Osteoblast (primary cell): ENCODE results near the gene SCCPDH. TPM values are rescaled to one million over a fixed set of nuclear protein-coding genes. Genes with fewer than 3 reads are reported as not detected.
"Not testable (repeated sequence)": the region's sequence is repeated elsewhere in the genome, so short reads cannot be mapped to it uniquely, and the experiment has no call there.

Experiments
- DNase-seq: peaks from one replicate; pipeline ENCODE4 v3.0.0; 2011; ENCODE audit warnings: low spot score, mixed read lengths; ENCODE audit not compliant: insufficient read length; ENCODE audit errors: missing footprints
- H2AFZ ChIP-seq: 2 replicates; pipeline ENCODE4 v1.6.0; 2011; ENCODE audit warnings: mild to moderate bottlenecking, low read length
- H3K27ac ChIP-seq: 2 replicates; pipeline ENCODE4 v1.5.1; 2011; ENCODE audit warnings: mild to moderate bottlenecking, low read depth, low read length, moderate library complexity
- H3K27me3 ChIP-seq: 2 replicates; pipeline ENCODE4 v1.6.0; 2012; ENCODE audit warnings: mild to moderate bottlenecking, control low read depth, inconsistent platforms, low read length, moderate library complexity; ENCODE audit not compliant: insufficient read depth
- H3K36me3 ChIP-seq: 2 replicates; pipeline ENCODE4 v1.5.1; 2011; ENCODE audit warnings: mild to moderate bottlenecking, low read length, control low read depth, moderate library complexity; ENCODE audit not compliant: insufficient read depth
- H3K4me1 ChIP-seq: 2 replicates; pipeline ENCODE4 v1.5.1; 2011; ENCODE audit warnings: mild to moderate bottlenecking, low read length, control low read depth, moderate library complexity; ENCODE audit not compliant: insufficient read depth
- H3K4me2 ChIP-seq: 2 replicates; pipeline ENCODE4 v1.6.0; 2011; ENCODE audit warnings: mild to moderate bottlenecking, low read length; ENCODE audit not compliant: insufficient read depth
- H3K4me3 ChIP-seq: fragments of 200-600 bp; sonication (generic); 3 replicates; pipeline ENCODE4 v1.5.1; 2012; ENCODE audit warnings: mild to moderate bottlenecking, low read length, inconsistent platforms; ENCODE audit not compliant: insufficient read depth
- H3K79me2 ChIP-seq: 2 replicates; pipeline ENCODE4 v1.6.0; 2012; ENCODE audit warnings: mild to moderate bottlenecking, low read length, control low read depth, inconsistent platforms; ENCODE audit not compliant: insufficient read depth
- H3K9me3 ChIP-seq: 2 replicates; pipeline ENCODE4 v1.5.1; 2011; ENCODE audit warnings: low read depth, low read length, control low read depth
- H4K20me1 ChIP-seq: 2 replicates; pipeline ENCODE4 v1.6.0; 2012; ENCODE audit warnings: mild to moderate bottlenecking, low read length, control low read depth; ENCODE audit not compliant: insufficient read depth
- CTCF ChIP-seq: IDR thresholded peaks from 2 replicates; pipeline ENCODE4 v1.5.1; 2011; ENCODE audit warnings: mild to moderate bottlenecking, low read depth, low read length, moderate library complexity; ENCODE audit errors: extremely low read depth
- total RNA-seq: library from RNA; depleted of rRNA; stranded (reverse); fragments of >200 nt; gene quantifications from 2 replicates; pipeline ENCODE4 v1.2.3, GENCODE V29; 2012

SCCPDH gene
- total RNA-seq, 1 donor, result 49.9 TPM

DNA sequence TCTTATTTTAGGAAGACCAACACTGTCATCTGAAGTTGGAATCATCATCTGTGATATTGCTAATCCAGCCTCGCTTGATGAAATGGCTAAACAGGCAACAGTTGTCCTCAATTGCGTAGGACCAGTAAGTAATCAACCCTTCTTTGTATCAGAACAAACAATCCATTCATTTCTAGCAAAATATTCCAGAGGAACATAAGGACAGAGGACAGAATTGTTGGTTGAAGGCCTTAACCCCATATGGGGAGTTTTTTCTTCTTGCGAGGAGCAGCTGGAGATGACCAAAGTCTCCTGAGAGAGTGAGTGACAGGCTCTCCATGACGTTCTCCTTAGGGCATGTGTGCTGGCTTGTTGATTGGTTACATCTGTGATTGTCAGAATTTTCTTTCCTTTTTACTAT is 2.7 kb downstream of the SCCPDH start:
- Histone ChIP-seq H2AFZ (no peak overlapping the region), H3K4me2 (no peak overlapping the region), H3K36me3 (peaks cover 46% of the 10 kb centered on the region), H3K27ac (no peak overlapping the region), H3K27me3 (no peaks in the 10 kb centered on the region), H3K4me3 (no peak overlapping the region), H3K4me1 (peaks cover 15% of the 10 kb centered on the region), H3K9me3 (no peaks in the 10 kb centered on the region), H4K20me1 (no peaks in the 10 kb centered on the region), H3K79me2 (peaks cover 45% of the 10 kb centered on the region)
- no peak for TF ChIP-seq CTCF
- DNase-seq, result peak; percentile 49

DNA sequence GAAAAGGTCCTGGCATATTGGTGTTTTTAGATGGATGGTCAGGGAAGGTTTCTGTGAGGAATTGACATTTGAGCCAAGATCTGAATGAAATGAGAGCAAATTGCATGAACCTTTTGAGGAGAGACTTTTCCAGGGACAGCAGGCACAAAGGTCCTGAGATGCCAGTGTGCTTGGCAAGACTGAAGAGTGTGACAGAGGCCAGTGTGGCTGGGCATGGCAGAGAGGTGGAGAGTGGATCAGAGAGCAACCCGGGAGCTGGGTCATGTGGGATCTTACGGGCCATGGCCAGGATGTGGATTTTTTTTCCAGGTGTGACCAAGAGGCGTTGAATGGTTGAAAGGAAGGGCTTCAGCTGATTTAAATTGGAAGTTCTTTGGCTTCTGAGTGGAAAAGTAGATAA is 3.4 kb downstream of the SCCPDH start:
- no peak overlapping the region for H3K4me2 ChIP-seq

DNA sequence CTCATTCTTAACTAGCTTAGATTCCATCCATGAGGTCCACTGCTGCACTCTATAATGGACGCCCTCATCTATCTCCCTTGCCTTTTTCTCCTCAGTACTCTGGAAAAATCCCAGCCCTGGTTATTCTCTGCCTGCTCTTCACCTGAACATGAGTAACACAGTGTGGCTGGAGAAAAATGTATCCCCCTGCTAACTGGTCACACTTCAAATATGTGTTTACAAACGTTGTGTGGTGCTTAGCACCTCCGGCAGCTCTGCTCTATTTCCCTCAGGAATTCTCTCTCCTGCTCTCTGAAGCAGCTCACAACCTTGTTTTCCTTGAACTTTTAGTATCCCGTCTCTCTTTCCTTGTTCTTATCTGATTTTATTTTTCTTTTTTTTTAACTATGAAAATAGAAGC is 4.1 kb downstream of the SCCPDH start:
- peaks cover 47% of the 10 kb centered on the region for H3K79me2 ChIP-seq
- no peaks in the 10 kb centered on the region for H3K27me3 ChIP-seq
- no peak for DNase-seq
- H3K36me3 ChIP-seq, result peaks cover 51% of the 10 kb centered on the region
- no peak overlapping the region for H3K27ac ChIP-seq
- no peak overlapping the region for H3K4me2 ChIP-seq
- no peak for TF ChIP-seq CTCF
- no peak overlapping the region for H3K4me3 ChIP-seq
- peaks cover 12% of the 10 kb centered on the region for H3K4me1 ChIP-seq
- no peaks in the 10 kb centered on the region for H3K9me3 ChIP-seq
- H2AFZ ChIP-seq, result no peak overlapping the region
- no peaks in the 10 kb centered on the region for H4K20me1 ChIP-seq

More for the DNA sequence above, 3.4 kb downstream of the SCCPDH start:
- no peaks in the 10 kb centered on the region for H3K9me3 ChIP-seq
- no peaks in the 10 kb centered on the region for H3K27me3 ChIP-seq
- peaks cover 47% of the 10 kb centered on the region for H3K36me3 ChIP-seq
- no peak for TF ChIP-seq CTCF
- H3K79me2 ChIP-seq, result peaks cover 45% of the 10 kb centered on the region
- no peak overlapping the region for H2AFZ ChIP-seq
- DNase-seq, result peak; percentile 84
- H3K4me1 ChIP-seq, result peaks cover 15% of the 10 kb centered on the region
- no peaks in the 10 kb centered on the region for H4K20me1 ChIP-seq
- no peak overlapping the region for H3K4me3 ChIP-seq
- H3K27ac ChIP-seq, result no peak overlapping the region

DNA sequence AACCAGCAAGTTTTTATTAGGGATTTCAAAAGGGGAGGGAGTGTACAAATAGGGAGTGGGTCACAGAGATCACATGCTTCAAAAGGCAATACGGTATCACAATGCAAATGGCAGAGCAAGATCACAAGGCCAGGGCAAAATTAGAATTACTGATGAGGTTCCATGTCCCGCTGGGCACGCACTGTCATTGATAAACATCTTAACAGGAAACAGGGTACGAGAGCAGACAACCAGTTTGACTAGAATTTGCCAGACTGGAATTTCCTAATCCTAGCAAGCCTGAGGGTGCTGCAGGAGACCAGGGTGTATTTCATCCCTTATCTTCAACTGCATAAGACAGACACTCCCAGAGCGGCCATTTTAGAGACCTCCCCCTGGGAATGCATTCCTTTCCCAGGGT is 4.8 kb downstream of the SCCPDH start:
- peaks cover 41% of the 10 kb centered on the region for H3K79me2 ChIP-seq
- H3K36me3 ChIP-seq, result peaks cover 52% of the 10 kb centered on the region
- H2AFZ ChIP-seq, H3K4me3 ChIP-seq, H3K27me3 ChIP-seq, H3K4me2 ChIP-seq, H3K9me3 ChIP-seq, H3K4me1 ChIP-seq, H4K20me1 ChIP-seq, DNase-seq, H3K27ac ChIP-seq: not testable (repeated sequence)
